CD4-positive, alpha-beta T cell treated with Interleukin-10 for 1 hour (primary cell): ENCODE measurements around the gene CROCC.
A peak's percentile ranks its signal among the peaks of the same experiment; 100 is the strongest.

Experiments
- DNase-seq: peaks from one replicate; pipeline ENCODE4 v3.0.0-alpha.2; 2020

Gene CROCC

GRCh38 chr1:16988210-16988609, 66.5 kb downstream of the CROCC start:
- no peak for DNase-seq

- no peak for DNase-seq
Observed at GRCh38 chr1:16989676-16990391, 68.1 kb downstream of the CROCC start.

- DNase-seq: no peak
Observed at GRCh38 chr1:16991571-16991970, 69.8 kb downstream of the CROCC start.

- no peak for DNase-seq
Observed at GRCh38 chr1:16992102-16992501, 70.4 kb downstream of the CROCC start.

- DNase-seq: no peak
Observed at GRCh38 chr1:16992675-16993074, 70.9 kb downstream of the CROCC start.

- no peak for DNase-seq
Observed at GRCh38 chr1:16993521-16994038, 71.8 kb downstream of the CROCC start.

- DNase-seq: no peak
Observed at GRCh38 chr1:16996845-16997244, 75.1 kb downstream of the CROCC start.

- DNase-seq: no peak
Observed at GRCh38 chr1:16998589-16998988, 76.9 kb downstream of the CROCC start.

GRCh38 chr1:16999863-17000262, 78.1 kb downstream of the CROCC start:
- no peak for DNase-seq

- no peak for DNase-seq
Observed at GRCh38 chr1:17001760-17002523, 80.2 kb downstream of the CROCC start.

- no peak for DNase-seq
Observed at GRCh38 chr1:17002524-17002902, 80.8 kb downstream of the CROCC start.

- DNase-seq: no peak
Observed at GRCh38 chr1:17004466-17005364, 83.0 kb downstream of the CROCC start.

- no peak for DNase-seq
Observed at GRCh38 chr1:17005365-17005740, 83.6 kb downstream of the CROCC start.

GRCh38 chr1:17007121-17007520, 85.4 kb downstream of the CROCC start:
- DNase-seq: no peak

- no peak for DNase-seq
Observed at GRCh38 chr1:17008208-17008855, 86.6 kb downstream of the CROCC start.

- DNase-seq: no peak
Observed at GRCh38 chr1:17009706-17010105, 88.0 kb downstream of the CROCC start.

GRCh38 chr1:17011092-17011438, 89.3 kb downstream of the CROCC start:
- DNase-seq: no peak

GRCh38 chr1:17011439-17012307, 89.9 kb downstream of the CROCC start, which contains the start of gene ATP13A2:
ATP13A2 (minus strand) TSS chr1:17011928; CDS start chr1:17011738, 190 bp downstream.
- DNase-seq: peak; percentile 84

- no peak for DNase-seq
Observed at GRCh38 chr1:17012775-17013490, 91.2 kb downstream of the CROCC start.

- DNase-seq: peak; percentile 16
Observed at GRCh38 chr1:17013491-17014320, 92.0 kb downstream of the CROCC start.
